GM23338 (cell line): ENCODE data around the gene SLCO4A1. TPM values are rescaled to one million over a fixed set of nuclear protein-coding genes. Genes with fewer than 3 reads are reported as not detected.

Source experiments
- ATAC-seq: fragments of 200-7000 bp; cut with Tn5 transposase; 3 replicates; pipeline ENCODE4 v1.9.1; 2020
- DNase-seq: peaks from one replicate; pipeline ENCODE4 v3.0.0-alpha.2; 2015; ENCODE audit warnings: low spot score
- H2AFZ ChIP-seq: fragments of 200-600 bp; sonication (generic); 2 replicates; pipeline ENCODE4 v1.8.0; 2016; ENCODE audit warnings: antibody characterized with exemption, mild to moderate bottlenecking, moderate library complexity
- H3F3A ChIP-seq: fragments of 200-600 bp; sonication (generic); replicated peaks from 2 replicates; pipeline ENCODE4 v1.8.0; 2017; ENCODE audit warnings: antibody characterized with exemption, mixed run types, low read depth
- H3K27ac ChIP-seq: fragments of 200-600 bp; sonication (generic); 2 replicates; pipeline ENCODE4 v1.6.1; 2016; ENCODE audit warnings: low read depth
- H3K27me3 ChIP-seq: fragments of 200-600 bp; sonication (generic); 2 replicates; pipeline ENCODE4 v1.8.0; 2016; ENCODE audit warnings: mild to moderate bottlenecking, mixed run types, moderate library complexity; ENCODE audit not compliant: insufficient read depth
- H3K36me3 ChIP-seq: fragments of 200-600 bp; sonication (generic); 2 replicates; pipeline ENCODE4 v1.8.0; 2016; ENCODE audit warnings: mild to moderate bottlenecking; ENCODE audit not compliant: insufficient read depth
- H3K4me1 ChIP-seq: fragments of 200-600 bp; sonication (generic); 2 replicates; pipeline ENCODE4 v1.8.0; 2016; ENCODE audit warnings: mild to moderate bottlenecking, moderate library complexity; ENCODE audit not compliant: insufficient read depth
- H3K4me2 ChIP-seq: fragments of 200-600 bp; sonication (generic); 2 replicates; pipeline ENCODE4 v1.7.1; 2017; ENCODE audit warnings: mixed run types
- H3K4me3 ChIP-seq: fragments of 200-600 bp; sonication (generic); 2 replicates; pipeline ENCODE4 v1.6.1; 2016; ENCODE audit warnings: mixed run types
- H3K79me2 ChIP-seq: fragments of 200-600 bp; sonication (generic); replicated peaks from 2 replicates; pipeline ENCODE4 v1.8.0; 2017; ENCODE audit warnings: mild to moderate bottlenecking; ENCODE audit not compliant: insufficient read depth
- H3K9me2 ChIP-seq: fragments of 200-600 bp; sonication (generic); 2 replicates; pipeline ENCODE4 v1.8.0; 2017; ENCODE audit not compliant: insufficient read depth
- H4K20me1 ChIP-seq: fragments of 200-600 bp; sonication (generic); replicated peaks from 2 replicates; pipeline ENCODE4 v1.8.0; 2017; ENCODE audit warnings: mild to moderate bottlenecking; ENCODE audit not compliant: insufficient read depth
- H3K27ac Mint-ChIP-seq: 2 replicates; pipeline ENCODE4 v1.8.0; 2020; ENCODE audit warnings: inconsistent platforms, mild to moderate bottlenecking, moderate library complexity, mixed read lengths
- H3K27me3 Mint-ChIP-seq: 3 replicates; pipeline ENCODE4 v1.8.0; 2022; ENCODE audit warnings: low read depth, mild to moderate bottlenecking, moderate library complexity, mixed read lengths, inconsistent platforms; ENCODE audit not compliant: insufficient read depth, poor library complexity
- H3K36me3 Mint-ChIP-seq: 3 replicates; pipeline ENCODE4 v1.8.0; 2021; ENCODE audit warnings: low read depth, mild to moderate bottlenecking, inconsistent platforms, moderate library complexity, mixed read lengths
- H3K4me1 Mint-ChIP-seq: 3 replicates; pipeline ENCODE4 v1.8.0; 2020; ENCODE audit warnings: mild to moderate bottlenecking, inconsistent platforms, mixed read lengths
- H3K4me3 Mint-ChIP-seq: 3 replicates; pipeline ENCODE4 v1.8.0; 2021; ENCODE audit warnings: moderate library complexity, mild to moderate bottlenecking, inconsistent platforms, mixed read lengths
- H3K9me3 Mint-ChIP-seq: 3 replicates; pipeline ENCODE4 v1.8.0; 2020; ENCODE audit warnings: moderate library complexity, mild to moderate bottlenecking, inconsistent platforms, mixed read lengths
- CREB1 ChIP-seq: fragments of 250-450 bp; sonication (Bioruptor Pico); IDR thresholded peaks from 2 replicates; pipeline ENCODE4 v1.5.0; 2020; ENCODE audit warnings: low read depth, mild to moderate bottlenecking, moderate library complexity
- CTCF ChIP-seq, 2 experiments: fragments of 200-600 bp in 1 of 2; sonication (generic) in 1 of 2; conservative IDR thresholded peaks; 2 replicates each; pipeline versions ENCODE4 v1.5.1 to v1.6.1; 2016 to 2017; ENCODE audit warnings: antibody characterized with exemption in 2 of 2, low read depth in 2 of 2, mild to moderate bottlenecking in 2 of 2, moderate library complexity in 1 of 2
- ETS1 ChIP-seq: IDR thresholded peaks from 2 replicates; pipeline ENCODE4 v1.6.1; 2016; ENCODE audit warnings: antibody characterized with exemption
- EZH2 ChIP-seq: fragments of 200-600 bp; sonication (generic); IDR thresholded peaks from one replicate; pipeline ENCODE4 v1.8.0; 2017; ENCODE audit warnings: antibody characterized with exemption, mild to moderate bottlenecking, low read depth; ENCODE audit not compliant: unreplicated experiment
- EZH2phosphoT487 ChIP-seq: fragments of 200-600 bp; sonication (generic); IDR thresholded peaks from one replicate; pipeline ENCODE4 v1.8.1; 2018; ENCODE audit warnings: antibody characterized with exemption; ENCODE audit not compliant: unreplicated experiment
- JUNB ChIP-seq: IDR thresholded peaks from one replicate; pipeline ENCODE4 v1.6.1; 2016; ENCODE audit warnings: antibody characterized with exemption; ENCODE audit not compliant: unreplicated experiment
- NANOG ChIP-seq: IDR thresholded peaks from 2 replicates; pipeline ENCODE4 v1.6.1; 2016; ENCODE audit warnings: antibody characterized with exemption, borderline replicate concordance
- POLR2AphosphoS5 ChIP-seq: IDR thresholded peaks from 2 replicates; pipeline ENCODE4 v1.6.1; 2016; ENCODE audit warnings: antibody characterized with exemption, low read depth
- REST ChIP-seq: IDR thresholded peaks from one replicate; pipeline ENCODE4 v1.6.1; 2018; ENCODE audit warnings: antibody characterized with exemption; ENCODE audit not compliant: unreplicated experiment
- STAT1 ChIP-seq: IDR thresholded peaks from one replicate; pipeline ENCODE4 v1.6.1; 2016; ENCODE audit warnings: antibody characterized with exemption; ENCODE audit not compliant: unreplicated experiment
- ZNF114 ChIP-seq: fragments of 250-450 bp; sonication (Bioruptor Pico); IDR thresholded peaks from 2 replicates; pipeline ENCODE4 v1.5.0; 2020; ENCODE audit warnings: mild to moderate bottlenecking, moderate library complexity
- ZNF331 ChIP-seq: fragments of 250-450 bp; sonication (Bioruptor Pico); IDR thresholded peaks from 2 replicates; pipeline ENCODE4 v1.5.0; 2020; ENCODE audit warnings: low read depth, mild to moderate bottlenecking, moderate library complexity
- ZNF462 ChIP-seq: fragments of 250-450 bp; sonication (Bioruptor Pico); IDR thresholded peaks from 2 replicates; pipeline ENCODE4 v1.5.0; 2020; ENCODE audit warnings: mild to moderate bottlenecking, moderate library complexity
- polyA plus RNA-seq: library from polyadenylated mRNA; unstranded; fragments of >200 nt; fragmentation: Nextera tagmentation; extraction: Ambion mirVana; gene quantifications from 2 replicates; pipeline ENCODE4 v1.2.1, GENCODE V29; 2016
- total RNA-seq: library from RNA; depleted of rRNA; stranded (reverse); fragments of >200 nt; shearing (Covaris generic); gene quantifications from 2 replicates; pipeline ENCODE4 v1.2.3, GENCODE V29; 2014

Gene SLCO4A1
- total and polyA plus RNA-seq, 2 experiments from 2014 or later, result 28.5 to 41.6 TPM

GRCh38 chr20:62659488-62660239, 17.4 kb downstream of the SLCO4A1 start:
- H3K36me3 Mint-ChIP-seq, result no peaks in the 10 kb centered on the region; the same call in 2 of the 3 replicates
- DNase-seq (no peak), ATAC-seq (no peak)
- H3K4me3 ChIP-seq, result no peak overlapping the region
- H4K20me1 ChIP-seq, result no peaks in the 10 kb centered on the region; the same call in 1 of the 2 replicates
- peaks cover 7% of the 10 kb centered on the region for H3K4me1 Mint-ChIP-seq
- no peaks in the 10 kb centered on the region for H3F3A ChIP-seq
- no peaks in the 10 kb centered on the region; the same call in 1 of the 2 replicates for H3K36me3 ChIP-seq
- H3K4me3 Mint-ChIP-seq, result no peak overlapping the region
- no peak overlapping the region for H3K27ac Mint-ChIP-seq
- no peak overlapping the region for H2AFZ ChIP-seq
- H3K4me1 ChIP-seq, result no peaks in the 10 kb centered on the region
- TF ChIP-seq EZH2 (no peak), ZNF462 (CRISPR knock-in tag) (no peak), STAT1 (no peak), CTCF (conservative IDR thresholded peaks at IDR 0.05; ENCODE audit: low read depth in 2 of 2) (no peak), NANOG (no peak), POLR2AphosphoS5 (no peak), ZNF114 (CRISPR knock-in tag) (no peak), ZNF331 (no peak), REST (no peak), ETS1 (no peak), JUNB (no peak), CREB1 (CRISPR knock-in tag) (no peak), EZH2phosphoT487 (no peak)
- no peak overlapping the region for H3K4me2 ChIP-seq
- H3K9me3 Mint-ChIP-seq, result no peaks in the 10 kb centered on the region
- H3K9me2 ChIP-seq, result no peaks in the 10 kb centered on the region
- H3K27ac ChIP-seq, result no peak overlapping the region
- H3K27me3 Mint-ChIP-seq, result peaks cover 1% of the 10 kb centered on the region
- no peaks in the 10 kb centered on the region for H3K27me3 ChIP-seq
- H3K79me2 ChIP-seq, result 0 out of 2 replicates have a peak, but pooled peaks cover 6% of the 10 kb centered on the region
